HepG2 (cell line): ENCODE results near the gene YWHAQ. TPM values are rescaled to one million over a fixed set of nuclear protein-coding genes. Genes with fewer than 3 reads are reported as not detected.

Experiments used
- DNMT1 ChIP-seq: sonication (generic); formaldehyde crosslinking; IDR thresholded peaks from 2 replicates; pipeline ENCODE4 v1.5.1; 2020; ENCODE audit warnings: mild to moderate bottlenecking, missing genetic modification reagents
- DPF2 ChIP-seq: sonication (generic); formaldehyde crosslinking; IDR thresholded peaks from 2 replicates; pipeline ENCODE4 v1.4.0; 2020; ENCODE audit warnings: mild to moderate bottlenecking, low read depth, missing genetic modification reagents, borderline replicate concordance
- EED ChIP-seq: sonication (generic); formaldehyde crosslinking; IDR thresholded peaks from 2 replicates; pipeline ENCODE4 v1.5.0; 2020; ENCODE audit warnings: mild to moderate bottlenecking, missing genetic modification reagents
- FOSL1 ChIP-seq: sonication (generic); formaldehyde crosslinking; IDR thresholded peaks from 2 replicates; pipeline ENCODE4 v1.9.0; 2021; ENCODE audit warnings: missing genetic modification reagents, borderline replicate concordance
- HOXA5 ChIP-seq: sonication (generic); formaldehyde crosslinking; IDR thresholded peaks from 2 replicates; pipeline ENCODE4 v1.4.0; 2020; ENCODE audit warnings: missing genetic modification reagents
- HOXA9 ChIP-seq: sonication (generic); formaldehyde crosslinking; IDR thresholded peaks from 2 replicates; pipeline ENCODE4 v1.8.1; 2022; ENCODE audit warnings: missing genetic modification reagents, mild to moderate bottlenecking, moderate library complexity, borderline replicate concordance
- JUN ChIP-seq: sonication (generic); formaldehyde crosslinking; IDR thresholded peaks from 2 replicates; pipeline ENCODE4 v1.4.0; 2020; ENCODE audit warnings: mild to moderate bottlenecking, missing genetic modification reagents
- PPARG ChIP-seq: conservative IDR thresholded peaks from 2 replicates; pipeline ENCODE4 v1.6.1; 2016; ENCODE audit warnings: missing biosample characterization, missing genetic modification reagents
- RNF2 ChIP-seq: fragments of 450-650 bp; conservative IDR thresholded peaks from 2 replicates; pipeline ENCODE4 v1.6.1; 2016; ENCODE audit warnings: low read depth
- TBL1XR1 ChIP-seq: fragments of 150-350 bp; IDR thresholded peaks from 2 replicates; pipeline ENCODE4 v1.6.1; 2014; ENCODE audit warnings: borderline replicate concordance, low read length; ENCODE audit not compliant: partially characterized antibody
- ZBTB20 ChIP-seq: sonication (generic); formaldehyde crosslinking; IDR thresholded peaks from 2 replicates; pipeline ENCODE4 v1.8.1; 2023; ENCODE audit warnings: missing genetic modification reagents, low read depth, mild to moderate bottlenecking, borderline replicate concordance
- ZBTB21 ChIP-seq: sonication (generic); formaldehyde crosslinking; IDR thresholded peaks from 2 replicates; pipeline ENCODE4 v1.4.0; 2020; ENCODE audit warnings: missing genetic modification reagents
- ZNF382 ChIP-seq: sonication (generic); formaldehyde crosslinking; IDR thresholded peaks from 2 replicates; pipeline ENCODE4 v1.5.0; 2020; ENCODE audit warnings: missing genetic modification reagents, mild to moderate bottlenecking, borderline replicate concordance
- ZNF709 ChIP-seq: sonication (generic); formaldehyde crosslinking; IDR thresholded peaks from 2 replicates; pipeline ENCODE4 v1.5.0; 2020; ENCODE audit warnings: mild to moderate bottlenecking, missing genetic modification reagents
- ZSCAN12 ChIP-seq: sonication (generic); formaldehyde crosslinking; IDR thresholded peaks from 2 replicates; pipeline ENCODE4 v1.9.0; 2021; ENCODE audit warnings: mild to moderate bottlenecking, missing genetic modification reagents
- polyA plus RNA-seq, 8 experiments: library from polyadenylated mRNA; depleted of rRNA in 3 of 8; stranded (reverse) in 7 of 8; unstranded in 1 of 8; fragments of >200 nt; fragmentation: Illumina TruSeq in 4 of 8; extraction: Trizol in 4 of 8; gene quantifications; 2 replicates each; pipeline versions ENCODE4 v1.2.1 to v1.2.3, GENCODE V29; 2011 to 2016; ENCODE audit warnings: low read depth in 4 of 8, missing spikeins in 1 of 8, mixed read lengths in 1 of 8; ENCODE audit not compliant: insufficient read depth in 1 of 8
- total RNA-seq, 5 experiments: library from RNA; depleted of rRNA; stranded (reverse); fragments of >200 nt; fragmentation: Illumina TruSeq; extraction: Trizol; gene quantifications; 2 replicates each; pipeline ENCODE4 v1.2.3, GENCODE V29; 2016; ENCODE audit warnings: low read depth in 1 of 5
- TF ChIP-seq, protein P1 (sequence below): sonication (generic); formaldehyde crosslinking; IDR thresholded peaks from 2 replicates; pipeline ENCODE4 v1.5.1; 2020; ENCODE audit warnings: mild to moderate bottlenecking, missing genetic modification reagents, borderline replicate concordance
- TF ChIP-seq, protein P2 (sequence below): sonication (generic); formaldehyde crosslinking; IDR thresholded peaks from 2 replicates; pipeline ENCODE4 v1.4.0; 2020; ENCODE audit warnings: missing genetic modification reagents
- TF ChIP-seq, protein P3 (sequence below): sonication (generic); formaldehyde crosslinking; IDR thresholded peaks from 2 replicates; pipeline ENCODE4 v1.4.0; 2020; ENCODE audit warnings: missing genetic modification reagents, borderline replicate concordance
- TF ChIP-seq, protein P4 (sequence below): sonication (generic); formaldehyde crosslinking; IDR thresholded peaks from 2 replicates; pipeline ENCODE4 v1.9.0; 2022; ENCODE audit warnings: low read depth, missing genetic modification reagents
- TF ChIP-seq, protein P5 (sequence below): conservative IDR thresholded peaks from 2 replicates; pipeline ENCODE4 v1.6.1; 2018; ENCODE audit warnings: missing genetic modification reagents

YWHAQ gene
- total and polyA plus RNA-seq, 2 of the 13 experiments (the other 11 are each of a cell fraction or from before 2014, with no cell fraction given), result 160 to 304 TPM

DNA sequence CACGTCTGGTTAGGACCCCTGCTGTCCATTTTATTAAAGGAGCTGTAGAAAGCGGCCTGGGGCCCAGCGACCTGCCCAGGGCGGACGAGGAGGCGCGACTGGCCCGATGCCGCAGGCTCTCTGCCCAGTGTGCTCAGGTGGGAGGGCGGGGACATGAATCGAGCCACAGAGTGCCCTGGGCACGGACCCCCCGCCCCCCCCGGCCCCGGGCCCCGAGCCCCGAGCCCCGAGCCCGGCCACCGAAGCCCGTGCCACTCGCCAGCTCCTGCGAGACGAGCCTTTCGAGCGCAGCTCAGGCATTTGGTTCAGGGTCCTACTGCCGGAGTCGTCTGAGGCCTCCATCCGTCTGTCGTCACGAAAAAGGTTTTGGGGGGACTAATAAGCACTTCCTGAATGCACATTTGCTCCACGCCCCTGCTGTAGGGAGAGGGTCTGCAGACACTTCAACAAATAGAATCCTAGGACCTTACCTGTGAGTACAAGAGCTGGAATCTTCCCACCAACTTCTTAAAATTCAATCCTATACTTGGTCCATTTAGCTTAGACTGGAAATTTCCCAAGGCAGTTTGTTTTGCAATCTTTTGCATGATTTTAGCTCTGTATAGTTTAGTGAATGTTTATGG, 74.6 kb downstream of the YWHAQ start (continued):
- no peak for TF ChIP-seq ZBTB20 (CRISPR knock-in tag)
- TF ChIP-seq ZNF382 (CRISPR knock-in tag), result no peak
- no peak for TF ChIP-seq DPF2 (CRISPR knock-in tag)
- TF ChIP-seq, protein P1, sequence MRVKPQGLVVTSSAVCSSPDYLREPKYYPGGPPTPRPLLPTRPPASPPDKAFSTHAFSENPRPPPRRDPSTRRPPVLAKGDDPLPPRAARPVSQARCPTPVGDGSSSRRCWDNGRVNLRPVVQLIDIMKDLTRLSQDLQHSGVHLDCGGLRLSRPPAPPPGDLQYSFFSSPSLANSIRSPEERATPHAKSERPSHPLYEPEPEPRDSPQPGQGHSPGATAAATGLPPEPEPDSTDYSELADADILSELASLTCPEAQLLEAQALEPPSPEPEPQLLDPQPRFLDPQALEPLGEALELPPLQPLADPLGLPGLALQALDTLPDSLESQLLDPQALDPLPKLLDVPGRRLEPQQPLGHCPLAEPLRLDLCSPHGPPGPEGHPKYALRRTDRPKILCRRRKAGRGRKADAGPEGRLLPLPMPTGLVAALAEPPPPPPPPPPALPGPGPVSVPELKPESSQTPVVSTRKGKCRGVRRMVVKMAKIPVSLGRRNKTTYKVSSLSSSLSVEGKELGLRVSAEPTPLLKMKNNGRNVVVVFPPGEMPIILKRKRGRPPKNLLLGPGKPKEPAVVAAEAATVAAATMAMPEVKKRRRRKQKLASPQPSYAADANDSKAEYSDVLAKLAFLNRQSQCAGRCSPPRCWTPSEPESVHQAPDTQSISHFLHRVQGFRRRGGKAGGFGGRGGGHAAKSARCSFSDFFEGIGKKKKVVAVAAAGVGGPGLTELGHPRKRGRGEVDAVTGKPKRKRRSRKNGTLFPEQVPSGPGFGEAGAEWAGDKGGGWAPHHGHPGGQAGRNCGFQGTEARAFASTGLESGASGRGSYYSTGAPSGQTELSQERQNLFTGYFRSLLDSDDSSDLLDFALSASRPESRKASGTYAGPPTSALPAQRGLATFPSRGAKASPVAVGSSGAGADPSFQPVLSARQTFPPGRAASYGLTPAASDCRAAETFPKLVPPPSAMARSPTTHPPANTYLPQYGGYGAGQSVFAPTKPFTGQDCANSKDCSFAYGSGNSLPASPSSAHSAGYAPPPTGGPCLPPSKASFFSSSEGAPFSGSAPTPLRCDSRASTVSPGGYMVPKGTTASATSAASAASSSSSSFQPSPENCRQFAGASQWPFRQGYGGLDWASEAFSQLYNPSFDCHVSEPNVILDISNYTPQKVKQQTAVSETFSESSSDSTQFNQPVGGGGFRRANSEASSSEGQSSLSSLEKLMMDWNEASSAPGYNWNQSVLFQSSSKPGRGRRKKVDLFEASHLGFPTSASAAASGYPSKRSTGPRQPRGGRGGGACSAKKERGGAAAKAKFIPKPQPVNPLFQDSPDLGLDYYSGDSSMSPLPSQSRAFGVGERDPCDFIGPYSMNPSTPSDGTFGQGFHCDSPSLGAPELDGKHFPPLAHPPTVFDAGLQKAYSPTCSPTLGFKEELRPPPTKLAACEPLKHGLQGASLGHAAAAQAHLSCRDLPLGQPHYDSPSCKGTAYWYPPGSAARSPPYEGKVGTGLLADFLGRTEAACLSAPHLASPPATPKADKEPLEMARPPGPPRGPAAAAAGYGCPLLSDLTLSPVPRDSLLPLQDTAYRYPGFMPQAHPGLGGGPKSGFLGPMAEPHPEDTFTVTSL (CRISPR knock-in tag), result no peak
- TF ChIP-seq, protein P2, sequence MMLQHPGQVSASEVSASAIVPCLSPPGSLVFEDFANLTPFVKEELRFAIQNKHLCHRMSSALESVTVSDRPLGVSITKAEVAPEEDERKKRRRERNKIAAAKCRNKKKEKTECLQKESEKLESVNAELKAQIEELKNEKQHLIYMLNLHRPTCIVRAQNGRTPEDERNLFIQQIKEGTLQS (CRISPR knock-in tag), result no peak
- no peak for TF ChIP-seq JUN
- TF ChIP-seq DNMT1 (CRISPR knock-in tag), result 0 out of 2 replicates have a peak, but pooled peaks have one; percentile 9
- TF ChIP-seq, protein P3, sequence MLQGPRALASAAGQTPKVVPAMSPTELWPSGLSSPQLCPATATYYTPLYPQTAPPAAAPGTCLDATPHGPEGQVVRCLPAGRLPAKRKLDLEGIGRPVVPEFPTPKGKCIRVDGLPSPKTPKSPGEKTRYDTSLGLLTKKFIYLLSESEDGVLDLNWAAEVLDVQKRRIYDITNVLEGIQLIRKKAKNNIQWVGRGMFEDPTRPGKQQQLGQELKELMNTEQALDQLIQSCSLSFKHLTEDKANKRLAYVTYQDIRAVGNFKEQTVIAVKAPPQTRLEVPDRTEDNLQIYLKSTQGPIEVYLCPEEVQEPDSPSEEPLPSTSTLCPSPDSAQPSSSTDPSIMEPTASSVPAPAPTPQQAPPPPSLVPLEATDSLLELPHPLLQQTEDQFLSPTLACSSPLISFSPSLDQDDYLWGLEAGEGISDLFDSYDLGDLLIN (CRISPR knock-in tag), result 0 out of 2 replicates have a peak, but pooled peaks have one; percentile 40
- no peak for TF ChIP-seq ZSCAN12 (CRISPR knock-in tag)
- TF ChIP-seq, protein P4, sequence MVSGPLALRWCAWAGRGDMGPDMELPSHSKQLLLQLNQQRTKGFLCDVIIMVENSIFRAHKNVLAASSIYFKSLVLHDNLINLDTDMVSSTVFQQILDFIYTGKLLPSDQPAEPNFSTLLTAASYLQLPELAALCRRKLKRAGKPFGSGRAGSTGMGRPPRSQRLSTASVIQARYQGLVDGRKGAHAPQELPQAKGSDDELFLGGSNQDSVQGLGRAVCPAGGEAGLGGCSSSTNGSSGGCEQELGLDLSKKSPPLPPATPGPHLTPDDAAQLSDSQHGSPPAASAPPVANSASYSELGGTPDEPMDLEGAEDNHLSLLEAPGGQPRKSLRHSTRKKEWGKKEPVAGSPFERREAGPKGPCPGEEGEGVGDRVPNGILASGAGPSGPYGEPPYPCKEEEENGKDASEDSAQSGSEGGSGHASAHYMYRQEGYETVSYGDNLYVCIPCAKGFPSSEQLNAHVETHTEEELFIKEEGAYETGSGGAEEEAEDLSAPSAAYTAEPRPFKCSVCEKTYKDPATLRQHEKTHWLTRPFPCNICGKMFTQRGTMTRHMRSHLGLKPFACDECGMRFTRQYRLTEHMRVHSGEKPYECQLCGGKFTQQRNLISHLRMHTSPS (CRISPR knock-in tag), result no peak
- no peak for TF ChIP-seq RNF2
- TF ChIP-seq FOSL1, result no peak
- TF ChIP-seq EED (CRISPR knock-in tag), result no peak
- TF ChIP-seq HOXA9, result no peak
- TF ChIP-seq TBL1XR1, result no peak
- 0 out of 2 replicates have a peak, but pooled peaks have one; percentile 14 for TF ChIP-seq HOXA5 (CRISPR knock-in tag)
- TF ChIP-seq ZNF709 (CRISPR knock-in tag), result no peak
- TF ChIP-seq ZBTB21, result no peak; the same call in 1 of the 2 replicates
- TF ChIP-seq, protein P5, sequence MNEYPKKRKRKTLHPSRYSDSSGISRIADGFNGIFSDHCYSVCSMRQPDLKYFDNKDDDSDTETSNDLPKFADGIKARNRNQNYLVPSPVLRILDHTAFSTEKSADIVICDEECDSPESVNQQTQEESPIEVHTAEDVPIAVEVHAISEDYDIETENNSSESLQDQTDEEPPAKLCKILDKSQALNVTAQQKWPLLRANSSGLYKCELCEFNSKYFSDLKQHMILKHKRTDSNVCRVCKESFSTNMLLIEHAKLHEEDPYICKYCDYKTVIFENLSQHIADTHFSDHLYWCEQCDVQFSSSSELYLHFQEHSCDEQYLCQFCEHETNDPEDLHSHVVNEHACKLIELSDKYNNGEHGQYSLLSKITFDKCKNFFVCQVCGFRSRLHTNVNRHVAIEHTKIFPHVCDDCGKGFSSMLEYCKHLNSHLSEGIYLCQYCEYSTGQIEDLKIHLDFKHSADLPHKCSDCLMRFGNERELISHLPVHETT (CRISPR knock-in tag), result no peak
- no peak for TF ChIP-seq PPARG
